Measurements from ENCODE around the gene PSMB11.
A peak's percentile ranks its signal among the peaks of the same experiment; 100 is the strongest.
"Not testable (repeated sequence)": the region's sequence is repeated elsewhere in the genome, so short reads cannot be mapped to it uniquely, and the experiment has no call there.

PSMB11 gene, protein sequence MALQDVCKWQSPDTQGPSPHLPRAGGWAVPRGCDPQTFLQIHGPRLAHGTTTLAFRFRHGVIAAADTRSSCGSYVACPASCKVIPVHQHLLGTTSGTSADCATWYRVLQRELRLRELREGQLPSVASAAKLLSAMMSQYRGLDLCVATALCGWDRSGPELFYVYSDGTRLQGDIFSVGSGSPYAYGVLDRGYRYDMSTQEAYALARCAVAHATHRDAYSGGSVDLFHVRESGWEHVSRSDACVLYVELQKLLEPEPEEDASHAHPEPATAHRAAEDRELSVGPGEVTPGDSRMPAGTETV

DNA sequence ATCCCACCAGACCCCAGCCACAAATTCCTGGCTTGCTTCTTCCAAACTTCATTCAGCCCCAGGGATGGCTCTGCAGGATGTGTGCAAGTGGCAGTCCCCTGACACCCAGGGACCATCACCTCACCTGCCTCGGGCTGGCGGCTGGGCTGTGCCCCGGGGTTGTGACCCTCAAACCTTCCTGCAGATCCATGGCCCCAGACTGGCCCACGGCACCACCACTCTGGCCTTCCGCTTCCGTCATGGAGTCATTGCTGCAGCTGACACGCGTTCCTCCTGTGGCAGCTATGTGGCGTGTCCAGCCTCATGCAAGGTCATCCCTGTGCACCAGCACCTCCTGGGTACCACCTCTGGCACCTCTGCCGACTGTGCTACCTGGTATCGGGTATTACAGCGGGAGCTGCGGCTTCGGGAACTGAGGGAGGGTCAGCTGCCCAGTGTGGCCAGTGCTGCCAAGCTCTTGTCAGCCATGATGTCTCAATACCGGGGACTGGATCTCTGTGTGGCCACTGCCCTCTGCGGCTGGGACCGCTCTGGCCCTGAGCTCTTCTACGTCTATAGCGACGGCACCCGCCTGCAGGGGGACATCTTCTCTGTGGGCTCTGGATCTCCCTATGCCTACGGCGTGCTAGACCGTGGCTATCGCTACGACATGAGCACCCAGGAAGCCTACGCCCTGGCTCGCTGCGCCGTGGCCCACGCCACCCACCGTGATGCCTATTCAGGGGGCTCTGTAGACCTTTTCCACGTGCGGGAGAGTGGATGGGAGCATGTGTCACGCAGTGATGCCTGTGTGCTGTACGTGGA is at the start of gene PSMB11:
PSMB11 (plus strand) TSS at position 51 of the 804 bp plus-strand sequence; CDS start at position 65, 14 bp downstream.
- no peak for DNase-seq

DNA sequence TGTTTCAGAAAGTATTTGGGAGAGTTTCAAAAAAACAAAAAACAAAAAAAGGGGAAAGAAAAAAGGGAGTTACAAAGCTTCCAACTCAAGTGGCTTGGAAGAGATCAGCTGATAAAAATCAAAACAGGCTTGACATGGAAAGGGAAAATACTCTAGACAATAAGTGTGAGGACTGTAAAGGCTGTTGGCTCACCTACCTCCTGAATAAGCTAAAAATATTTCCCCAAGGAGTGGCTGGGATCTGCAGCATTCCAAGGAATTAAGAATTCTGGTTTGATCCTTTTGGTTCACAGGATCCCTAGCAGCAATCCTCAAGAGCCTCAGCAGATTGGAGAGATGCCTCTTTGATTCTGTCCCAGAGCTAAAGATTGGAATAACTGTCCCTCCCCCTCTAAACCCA is 48.5 kb upstream of the PSMB11 start:
- DNase-seq = no peak

GRCh38 chr14:22994762-22995275 is 47.2 kb upstream of the PSMB11 start:
- DNase-seq = peak; percentile 21

DNA sequence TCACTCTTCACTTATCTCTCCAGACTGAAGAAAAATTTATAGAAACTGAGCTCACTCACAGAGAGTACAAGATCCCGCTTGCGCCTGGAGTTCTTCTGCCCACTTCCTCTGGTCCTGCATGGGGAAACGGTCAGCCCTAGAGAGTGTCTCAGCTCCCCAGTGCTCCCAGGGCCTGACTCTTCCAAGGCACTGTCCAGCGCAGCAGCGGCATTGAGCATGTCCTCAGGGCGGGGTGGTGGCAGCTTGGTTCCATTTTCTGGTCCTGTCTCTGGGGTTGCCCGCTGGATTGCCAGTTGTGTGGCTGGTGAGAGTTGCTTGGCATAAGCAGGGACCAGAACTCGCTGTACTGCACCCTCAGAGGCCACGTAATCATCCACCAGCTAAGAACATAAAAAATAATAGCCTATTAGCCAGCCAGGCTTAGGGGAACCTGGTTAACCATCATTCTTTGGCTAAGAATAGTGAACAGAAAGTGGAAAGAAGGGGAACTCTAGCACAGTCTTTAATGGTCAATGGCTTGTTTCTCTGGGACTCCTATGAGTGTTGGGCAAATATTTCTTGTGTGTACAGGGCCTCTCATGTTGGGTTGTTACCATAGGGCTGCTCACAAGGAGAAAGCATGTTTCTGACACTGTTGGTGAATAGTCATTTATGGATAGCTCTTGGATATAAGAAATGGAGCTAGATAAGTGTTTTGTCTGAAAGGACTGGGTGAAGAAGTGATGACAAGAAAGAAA is 46.0 kb upstream of the PSMB11 start:
- peak; percentile 79 for DNase-seq

GRCh38 chr14:22996768-22997654 is 45.0 kb upstream of the PSMB11 start:
- no peak for DNase-seq

GRCh38 chr14:22997676-22998323 is 44.2 kb upstream of the PSMB11 start:
- no peak for DNase-seq

GRCh38 chr14:22998329-22999012 is 43.5 kb upstream of the PSMB11 start:
- no peak for DNase-seq

GRCh38 chr14:23000860-23001259 is 41.2 kb upstream of the PSMB11 start:
- DNase-seq = no peak

DNA sequence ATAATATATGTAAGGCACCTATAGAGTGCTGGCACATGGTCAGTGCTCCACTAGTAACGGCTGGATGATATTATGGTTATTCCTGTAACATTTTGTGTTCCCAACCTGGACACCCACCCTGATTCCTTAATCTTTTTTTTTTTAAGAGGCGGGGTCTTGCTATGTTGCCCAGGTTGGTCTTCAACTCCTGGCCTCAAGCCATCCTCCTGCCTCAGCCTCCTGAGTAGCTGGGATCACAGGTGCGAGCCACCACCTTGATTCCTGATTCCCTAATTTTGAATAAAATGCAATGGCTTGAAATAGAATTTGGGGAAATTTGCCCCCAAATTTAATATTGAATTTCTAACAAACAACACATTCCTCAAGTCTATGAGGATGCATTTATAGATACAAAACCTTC is 39.4 kb upstream of the PSMB11 start:
- no peak for DNase-seq

- not testable (repeated sequence) for DNase-seq
These were observed 37.7 kb upstream of the PSMB11 start for GRCh38 chr14:23004274-23004673.

DNA sequence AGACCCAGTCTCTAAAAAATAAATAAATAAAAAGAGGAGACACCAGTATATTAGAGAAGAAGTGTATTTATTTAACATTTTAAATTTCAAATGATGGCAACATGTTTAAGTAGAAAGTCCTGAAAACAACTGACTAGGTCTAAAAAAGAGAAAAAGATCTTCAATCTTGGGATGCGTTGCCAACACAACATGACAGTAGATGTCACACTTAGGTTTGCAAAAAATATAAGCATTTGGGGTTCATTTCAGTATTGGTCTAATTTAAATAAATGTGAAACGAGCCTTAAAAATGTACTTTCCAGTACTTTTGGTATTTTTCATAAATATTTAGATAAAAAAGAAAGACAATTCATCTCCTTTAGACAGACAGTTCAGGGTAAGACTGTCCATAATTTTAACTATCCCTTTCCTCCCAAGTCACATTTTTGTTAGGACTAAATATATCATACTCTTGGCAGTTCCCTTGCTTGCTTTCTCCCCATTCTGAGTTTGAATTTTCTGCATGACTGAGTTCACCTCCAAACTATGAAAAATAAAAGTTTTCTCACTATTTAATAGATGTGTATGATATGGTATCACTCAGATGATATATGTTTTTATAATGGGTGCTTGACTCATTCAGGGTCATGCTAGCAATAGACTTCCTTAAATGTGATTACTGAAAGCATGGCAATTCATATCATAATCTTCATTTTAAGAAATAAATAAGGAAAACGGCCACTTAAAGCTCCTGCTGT is 36.4 kb upstream of the PSMB11 start:
- peak; percentile 15 for DNase-seq

DNA sequence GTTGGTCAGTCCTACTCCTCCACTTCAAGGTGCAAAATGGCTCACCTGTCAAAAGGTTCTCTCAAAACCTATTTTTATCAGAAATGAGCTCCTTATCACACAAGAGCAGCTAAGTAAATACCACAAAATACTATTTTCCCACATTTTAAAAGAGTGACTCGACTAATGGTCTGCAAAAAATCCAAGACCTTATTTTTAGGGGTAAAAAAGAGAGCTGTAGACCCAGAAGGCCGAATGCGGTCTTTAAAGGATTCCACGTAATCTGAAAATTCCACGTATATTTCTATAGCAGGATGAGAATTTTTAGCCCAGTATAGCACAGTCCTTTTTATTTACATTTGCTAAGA is 35.9 kb upstream of the PSMB11 start:
- no peak for DNase-seq

DNA sequence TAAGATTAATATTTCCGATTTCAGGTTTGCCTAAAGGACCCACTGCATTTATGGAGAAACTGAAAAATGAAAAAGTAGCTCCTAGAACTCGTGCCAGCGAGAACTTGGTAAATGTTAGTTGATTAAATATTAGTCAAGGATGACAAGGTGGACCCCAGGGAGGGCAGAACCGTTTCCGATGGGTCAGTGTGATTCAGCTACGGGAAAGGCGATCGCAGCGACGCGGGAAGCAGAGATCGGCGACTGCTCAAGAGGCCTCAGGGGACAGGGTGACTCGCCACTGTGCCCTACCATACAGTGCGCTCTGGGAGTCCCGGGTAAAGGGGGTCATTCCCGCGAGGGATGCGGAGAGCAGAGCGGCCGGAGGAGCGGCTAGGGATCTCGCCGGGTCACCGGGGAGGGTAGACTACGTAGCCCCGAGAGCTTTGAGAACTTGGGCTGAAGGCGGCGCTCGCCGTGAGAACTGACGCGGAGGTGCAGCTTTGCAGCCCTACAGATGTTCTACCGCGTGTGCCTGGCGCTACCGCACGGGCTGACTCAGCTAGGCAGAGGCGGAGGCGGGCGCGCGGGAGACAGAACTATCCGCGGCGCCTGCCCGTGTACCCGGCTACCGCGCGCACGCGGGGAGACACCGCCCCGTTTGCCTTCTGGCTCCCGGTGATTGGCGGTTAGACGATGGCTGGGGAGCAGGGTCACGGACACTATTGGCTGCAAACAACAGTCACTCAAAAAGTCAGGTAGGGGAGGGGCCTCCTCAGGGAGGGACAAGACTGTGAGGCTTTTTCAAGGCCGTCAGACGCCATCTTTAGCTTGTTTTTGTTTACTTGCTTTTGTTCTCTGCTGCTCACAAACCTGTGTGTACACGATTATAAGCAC is 35.2 kb upstream of the PSMB11 start:
- peak; percentile 97 for DNase-seq

DNA sequence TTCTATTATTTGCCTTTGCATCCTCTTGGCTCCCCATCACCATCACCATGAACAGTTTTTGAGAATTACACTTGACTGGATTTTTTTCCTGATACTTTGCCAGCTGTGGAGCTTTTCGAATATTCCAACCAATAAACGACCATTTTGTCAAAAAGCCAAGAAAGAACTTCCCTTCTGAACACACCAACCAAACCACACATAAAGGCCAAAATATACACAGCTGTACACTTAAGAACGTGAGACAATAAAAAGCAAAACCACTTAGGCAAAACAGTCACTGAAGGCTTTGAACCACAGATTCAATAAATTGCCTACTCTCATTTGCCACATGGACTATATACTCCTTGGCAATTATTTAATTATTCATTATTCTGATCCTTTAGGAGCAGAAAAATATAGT is 33.2 kb upstream of the PSMB11 start:
- DNase-seq = peak; percentile 85

DNA sequence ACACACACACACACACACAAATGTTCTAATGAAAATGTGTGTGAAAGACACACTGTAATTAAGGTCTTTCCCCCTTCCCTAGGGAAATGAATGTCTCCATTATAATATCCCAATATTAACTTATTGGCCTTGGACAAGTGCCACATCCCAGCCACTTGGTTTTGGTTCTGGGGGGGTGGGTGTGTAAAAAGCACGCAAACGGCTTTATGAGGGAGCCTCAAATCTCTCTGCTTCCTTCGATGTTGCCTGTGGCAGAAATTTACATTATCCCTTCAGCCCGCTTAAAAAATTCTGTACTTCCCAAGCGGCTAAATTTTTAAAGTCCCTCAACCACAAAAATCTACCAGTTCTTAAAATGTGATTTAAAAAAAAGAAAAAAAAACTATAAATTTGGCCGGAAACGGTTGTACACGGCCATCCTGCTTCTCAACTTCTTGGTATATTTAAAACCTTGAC is 32.5 kb upstream of the PSMB11 start:
- no peak for DNase-seq

DNA sequence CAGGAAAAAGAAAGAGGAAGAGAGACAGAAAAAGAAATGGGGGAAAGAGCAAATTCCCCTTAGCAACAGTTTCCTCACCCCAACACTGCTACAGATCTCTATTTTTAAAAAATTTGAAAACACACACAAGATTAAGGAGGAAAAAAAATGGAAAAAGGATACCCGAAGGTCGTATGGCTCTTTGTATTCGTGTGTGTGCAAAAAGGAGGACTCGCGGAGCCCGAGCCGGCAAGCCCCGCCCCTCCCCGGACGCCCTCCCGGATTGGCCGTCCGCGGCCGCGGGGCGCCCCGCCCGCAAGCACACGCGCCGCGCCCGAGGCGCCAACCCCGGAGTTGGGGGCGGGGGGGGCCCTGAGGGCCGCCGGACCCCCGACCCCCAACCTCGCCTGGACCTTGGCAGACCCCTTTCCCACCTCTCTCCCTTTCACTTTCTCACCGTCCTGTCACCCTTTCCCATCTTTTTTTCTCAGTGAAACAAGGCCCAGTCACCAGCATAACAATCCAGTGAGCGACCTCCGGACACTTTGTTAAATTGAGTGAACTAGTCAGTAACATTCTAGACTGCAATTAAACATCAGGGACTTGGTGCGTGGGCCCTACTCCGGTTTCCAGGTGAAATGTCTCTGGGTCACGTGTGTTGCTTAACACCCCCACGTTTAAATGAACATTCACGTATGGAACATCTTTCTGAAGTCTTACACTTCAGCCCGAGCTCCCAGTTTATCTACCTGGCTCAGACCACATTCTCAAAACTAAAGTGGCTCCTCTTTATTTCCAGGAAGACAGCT is 31.9 kb upstream of the PSMB11 start, which contains the start of gene C14orf93:
C14orf93 (minus strand) TSS at position 205 of the 788 bp plus-strand sequence. CDS start 11,120 bp downstream, outside the sequence.
- peak; percentile 75 for DNase-seq

GRCh38 chr14:23013054-23013748 is 28.8 kb upstream of the PSMB11 start:
- DNase-seq = no peak

- not testable (repeated sequence) for DNase-seq
These were observed 28.3 kb upstream of the PSMB11 start for GRCh38 chr14:23013749-23014054.

Data from MV-4-11 (cell line).